ENCODE measurements around the gene ESYT1. TPM values are rescaled to one million over a fixed set of nuclear protein-coding genes. Genes with fewer than 3 reads are reported as not detected.

Gene ESYT1
- total RNA-seq, 1 experiment from 2014 or later = 111 TPM

DNA sequence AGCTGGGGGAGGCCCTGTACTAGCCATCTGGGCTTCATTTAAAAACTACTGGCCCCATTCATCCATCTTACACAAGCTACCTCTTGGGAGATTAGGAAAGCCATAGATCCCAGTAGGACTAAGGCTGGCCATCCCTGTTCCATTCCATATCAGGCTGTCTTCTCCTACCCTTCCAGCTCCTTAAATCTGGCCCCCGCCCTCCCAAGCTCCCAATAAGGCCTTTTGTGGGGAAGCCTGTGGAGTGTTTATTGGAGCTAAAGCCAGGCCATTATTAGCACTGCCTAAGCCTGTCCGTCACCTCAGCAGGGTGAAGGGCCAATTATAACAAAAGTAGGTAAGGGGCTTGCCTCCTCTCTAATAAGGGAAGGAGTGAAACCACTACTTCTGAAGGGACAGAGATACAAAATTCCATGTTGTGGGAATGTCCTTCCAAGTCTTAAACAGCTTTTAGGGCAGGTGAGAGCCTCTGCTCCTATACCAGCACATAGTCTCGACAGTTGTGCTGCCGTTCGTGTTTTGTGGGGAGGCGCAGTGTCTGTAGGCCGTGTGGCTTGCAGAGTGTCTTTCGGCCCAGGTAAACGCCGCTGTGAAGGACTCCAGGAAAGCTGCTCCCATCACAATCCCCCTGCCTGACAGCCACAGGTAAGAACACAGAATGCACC lies 33.8 kb downstream of the ESYT1 start:
- TF ChIP-seq, protein P1, sequence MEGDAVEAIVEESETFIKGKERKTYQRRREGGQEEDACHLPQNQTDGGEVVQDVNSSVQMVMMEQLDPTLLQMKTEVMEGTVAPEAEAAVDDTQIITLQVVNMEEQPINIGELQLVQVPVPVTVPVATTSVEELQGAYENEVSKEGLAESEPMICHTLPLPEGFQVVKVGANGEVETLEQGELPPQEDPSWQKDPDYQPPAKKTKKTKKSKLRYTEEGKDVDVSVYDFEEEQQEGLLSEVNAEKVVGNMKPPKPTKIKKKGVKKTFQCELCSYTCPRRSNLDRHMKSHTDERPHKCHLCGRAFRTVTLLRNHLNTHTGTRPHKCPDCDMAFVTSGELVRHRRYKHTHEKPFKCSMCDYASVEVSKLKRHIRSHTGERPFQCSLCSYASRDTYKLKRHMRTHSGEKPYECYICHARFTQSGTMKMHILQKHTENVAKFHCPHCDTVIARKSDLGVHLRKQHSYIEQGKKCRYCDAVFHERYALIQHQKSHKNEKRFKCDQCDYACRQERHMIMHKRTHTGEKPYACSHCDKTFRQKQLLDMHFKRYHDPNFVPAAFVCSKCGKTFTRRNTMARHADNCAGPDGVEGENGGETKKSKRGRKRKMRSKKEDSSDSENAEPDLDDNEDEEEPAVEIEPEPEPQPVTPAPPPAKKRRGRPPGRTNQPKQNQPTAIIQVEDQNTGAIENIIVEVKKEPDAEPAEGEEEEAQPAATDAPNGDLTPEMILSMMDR (IDR thresholded peaks at IDR 0.05; ENCODE audit: unreplicated experiment) = no peak
- H3K4me3 Mint-ChIP-seq (ENCODE audit: unreplicated experiment) = peak overlapping the region; percentile 97
- H3K27me3 Mint-ChIP-seq (ENCODE audit: insufficient read depth, unreplicated experiment) = no peaks in the 10 kb centered on the region
- POLR2A ChIA-PET = interaction anchor here (1.1 to 7.6 kb wide), 5 partner anchors 9 to 43 kb away, joined by 3 to 146 read pairs (median 70); partner anchors contain the start of genes ESYT1, MYL6B, RPL41 and SMARCC2
- BruUV-seq (replicated peaks) = no TSS peak
- intact Hi-C loops (cut with micrococcal nuclease) = no loop called here
- H3K36me3 Mint-ChIP-seq (ENCODE audit: insufficient read depth, unreplicated experiment) = peaks cover 90% of the 10 kb centered on the region
- no peaks in the 10 kb centered on the region for H3K9me3 Mint-ChIP-seq (ENCODE audit: unreplicated experiment)
- peak overlapping the region; percentile 29 for H3K27ac Mint-ChIP-seq (ENCODE audit: low read depth, unreplicated experiment)
- CTCF ChIA-PET = interaction anchor here (0.7 to 6.1 kb wide), 8 partner anchors 14 to 1479 kb away, joined by 3 to 36 read pairs (median 3); partner anchors contain the start of genes ESYT1, RNF41, SMARCC2 and ZC3H10
- no peak for DNase-seq (ENCODE audit: unreplicated experiment)
- H3K4me1 Mint-ChIP-seq (ENCODE audit: insufficient read depth, unreplicated experiment) = peaks cover 26% of the 10 kb centered on the region

DNA sequence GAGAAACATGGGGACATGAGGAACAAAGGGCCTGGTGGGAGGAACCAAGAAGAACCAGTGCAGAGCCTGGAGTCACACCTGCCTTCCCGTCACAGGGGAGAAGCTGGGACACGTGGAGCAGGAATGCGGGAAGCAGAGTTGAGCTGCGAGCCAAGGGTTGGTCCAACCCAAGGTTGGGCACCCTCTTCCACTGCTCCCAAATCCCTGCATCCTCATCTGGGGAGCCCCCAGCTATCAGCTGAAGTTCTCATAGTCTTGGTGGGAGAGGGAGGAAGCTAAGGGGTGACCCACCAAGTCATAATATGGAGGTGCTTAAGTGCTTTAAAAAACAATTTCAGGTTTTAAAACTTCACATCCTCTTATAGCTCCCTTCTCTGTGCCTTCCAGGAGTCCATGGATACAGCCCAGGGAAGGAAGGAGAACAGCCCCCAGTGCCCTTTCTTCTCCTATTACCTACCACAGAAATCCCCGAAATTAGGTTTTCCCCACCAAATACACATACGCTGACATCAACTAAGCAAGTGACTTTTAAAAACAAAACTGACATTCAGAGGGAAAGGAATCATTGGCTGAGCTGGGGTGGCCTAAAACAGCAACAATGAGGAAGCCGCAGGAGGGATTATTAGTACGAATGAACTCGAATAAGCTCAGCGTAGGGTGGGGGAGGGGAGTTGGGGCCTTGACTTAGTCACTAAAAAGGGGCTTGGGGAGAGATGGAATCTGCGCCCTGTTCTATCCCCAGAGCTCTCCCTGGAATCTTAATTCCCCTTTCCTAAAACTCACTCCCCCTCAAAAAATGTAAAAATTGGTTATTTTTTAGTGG lies 34.6 kb downstream of the ESYT1 start:
- Mint-ChIP-seq H3K9me3 (ENCODE audit: unreplicated experiment) (no peaks in the 10 kb centered on the region), H3K27me3 (ENCODE audit: insufficient read depth, unreplicated experiment) (no peaks in the 10 kb centered on the region), H3K4me3 (ENCODE audit: unreplicated experiment) (no peak overlapping the region), H3K4me1 (ENCODE audit: insufficient read depth, unreplicated experiment) (peaks cover 26% of the 10 kb centered on the region), H3K36me3 (ENCODE audit: insufficient read depth, unreplicated experiment) (peaks cover 99% of the 10 kb centered on the region), H3K27ac (ENCODE audit: low read depth, unreplicated experiment) (peak overlapping the region; percentile 29)
- ChIA-PET POLR2A (interaction anchor here (0.6 to 7.6 kb wide), 9 partner anchors 9 to 424 kb away, joined by 3 to 146 read pairs (median 6); partner anchors contain the start of genes ESYT1, MYL6B, RPL41 and SMARCC2), CTCF (interaction anchor here (0.6 to 6.1 kb wide), 9 partner anchors 13 to 1478 kb away, joined by 3 to 36 read pairs (median 3); partner anchors contain the start of genes SMARCC2 and ZC3H10)
- TF ChIP-seq, protein P1 (IDR thresholded peaks at IDR 0.05; ENCODE audit: unreplicated experiment) = no peak
- intact Hi-C loops (cut with micrococcal nuclease) = no loop called here
- no peak for DNase-seq (ENCODE audit: unreplicated experiment)
- TSS peak; percentile 22 for BruUV-seq (replicated peaks)

DNA sequence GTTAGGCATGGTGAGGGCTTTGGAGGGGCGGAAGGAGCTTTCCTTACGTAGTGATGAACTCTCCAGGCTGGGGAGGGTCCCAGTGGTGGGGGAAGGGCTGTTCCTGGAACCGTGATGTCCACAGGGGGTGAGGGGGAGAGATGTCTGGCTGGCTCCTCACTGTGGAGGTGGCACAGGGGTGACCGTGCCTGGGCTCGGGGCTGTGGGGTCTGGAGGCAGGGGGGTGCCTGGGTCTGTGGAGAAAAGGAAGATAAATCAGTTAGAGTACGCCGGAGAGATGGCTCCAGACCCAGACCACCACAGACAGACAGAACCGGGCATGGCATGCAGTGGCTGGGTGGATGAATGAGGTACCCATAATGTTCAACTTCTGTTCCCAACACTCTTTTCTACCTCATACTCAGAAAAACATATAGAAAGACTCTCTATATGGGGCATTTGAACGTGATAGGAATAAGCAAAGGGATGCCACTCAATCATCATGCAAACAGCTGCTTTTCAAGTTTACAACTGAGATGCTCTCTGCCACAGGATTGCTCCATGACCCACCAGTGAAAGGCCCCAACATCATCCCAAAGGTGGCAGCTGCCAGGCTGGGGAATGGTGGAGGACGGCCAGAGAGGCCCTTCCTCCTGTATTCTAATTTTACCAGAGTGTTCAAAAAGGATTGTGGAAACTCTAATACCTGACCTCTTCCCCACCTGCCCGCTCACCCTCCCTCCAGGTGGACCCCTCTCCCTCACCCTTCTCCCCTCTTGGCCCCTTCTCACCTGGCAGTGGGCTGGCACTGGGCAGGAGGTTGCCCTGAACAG lies 35.7 kb downstream of the ESYT1 start:
- Mint-ChIP-seq H3K9me3 (ENCODE audit: unreplicated experiment) (no peaks in the 10 kb centered on the region), H3K4me3 (ENCODE audit: unreplicated experiment) (no peak overlapping the region), H3K36me3 (ENCODE audit: insufficient read depth, unreplicated experiment) (peaks cover 98% of the 10 kb centered on the region), H3K27me3 (ENCODE audit: insufficient read depth, unreplicated experiment) (no peaks in the 10 kb centered on the region), H3K4me1 (ENCODE audit: insufficient read depth, unreplicated experiment) (peaks cover 26% of the 10 kb centered on the region), H3K27ac (ENCODE audit: low read depth, unreplicated experiment) (no peak overlapping the region)
- intact Hi-C loops (cut with micrococcal nuclease) = no loop called here
- ChIA-PET POLR2A (interaction anchor here (0.6 to 7.6 kb wide), 8 partner anchors 8 to 144 kb away, joined by 3 to 146 read pairs (median 11); partner anchors contain the start of genes ESYT1, MYL6B, RPL41 and SMARCC2), CTCF (interaction anchor here (0.6 to 6.1 kb wide), 4 partner anchors 15 to 301 kb away, joined by 3 to 36 read pairs (median 3); partner anchors contain the start of gene SMARCC2)
- no peak for DNase-seq (ENCODE audit: unreplicated experiment)
- no TSS peak for BruUV-seq (replicated peaks)
- TF ChIP-seq, protein P1 (IDR thresholded peaks at IDR 0.05; ENCODE audit: unreplicated experiment) = no peak

All from MCF 10A (cell line).